Measurements from ENCODE around the gene TRPV5.

Gene TRPV5

DNA sequence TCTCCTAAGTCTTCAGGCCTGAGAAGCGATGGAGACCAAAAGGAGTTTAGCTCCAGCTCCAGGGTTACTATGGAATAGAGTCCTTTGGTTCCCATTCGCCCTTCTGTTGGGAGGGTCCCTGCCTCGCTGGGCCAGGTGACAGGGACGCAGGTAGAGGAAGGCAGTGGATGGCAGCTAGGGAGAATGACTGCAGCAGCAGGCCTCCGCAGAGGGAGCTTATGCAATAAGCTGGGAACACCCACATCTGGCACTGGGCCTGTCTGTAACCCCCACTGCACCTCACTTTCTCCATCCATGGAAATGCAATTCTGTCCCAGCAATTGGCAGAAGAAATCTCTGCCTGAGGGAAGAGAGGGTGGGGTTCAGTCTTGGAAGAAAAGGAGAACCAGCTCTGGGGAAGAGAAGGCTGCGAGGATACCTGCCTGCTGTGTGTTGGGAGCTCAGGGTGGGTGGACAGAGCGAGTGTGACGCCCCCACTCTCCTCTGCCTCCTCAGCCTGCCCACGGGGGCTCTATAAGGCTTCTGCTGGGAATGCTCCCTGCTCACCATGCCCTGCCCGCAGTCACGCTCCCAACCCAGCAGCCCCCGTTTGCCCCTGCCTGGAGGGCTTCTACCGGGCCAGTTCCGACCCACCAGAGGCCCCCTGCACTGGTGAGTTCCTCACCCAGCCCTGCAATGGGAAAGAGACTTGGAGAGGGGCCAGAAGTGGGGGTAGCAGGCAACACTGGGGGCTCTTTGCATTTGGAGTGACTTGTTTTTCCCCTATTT lies 68.4 kb downstream of the TRPV5 start:
- no peak for DNase-seq (ENCODE audit: low read depth)
- TF ChIP-seq CTCF (conservative IDR thresholded peaks at IDR 0.05; ENCODE audit: low read length) = no peak
- H3K4me3 ChIP-seq (ENCODE audit: low read length) = no peak overlapping the region

DNA sequence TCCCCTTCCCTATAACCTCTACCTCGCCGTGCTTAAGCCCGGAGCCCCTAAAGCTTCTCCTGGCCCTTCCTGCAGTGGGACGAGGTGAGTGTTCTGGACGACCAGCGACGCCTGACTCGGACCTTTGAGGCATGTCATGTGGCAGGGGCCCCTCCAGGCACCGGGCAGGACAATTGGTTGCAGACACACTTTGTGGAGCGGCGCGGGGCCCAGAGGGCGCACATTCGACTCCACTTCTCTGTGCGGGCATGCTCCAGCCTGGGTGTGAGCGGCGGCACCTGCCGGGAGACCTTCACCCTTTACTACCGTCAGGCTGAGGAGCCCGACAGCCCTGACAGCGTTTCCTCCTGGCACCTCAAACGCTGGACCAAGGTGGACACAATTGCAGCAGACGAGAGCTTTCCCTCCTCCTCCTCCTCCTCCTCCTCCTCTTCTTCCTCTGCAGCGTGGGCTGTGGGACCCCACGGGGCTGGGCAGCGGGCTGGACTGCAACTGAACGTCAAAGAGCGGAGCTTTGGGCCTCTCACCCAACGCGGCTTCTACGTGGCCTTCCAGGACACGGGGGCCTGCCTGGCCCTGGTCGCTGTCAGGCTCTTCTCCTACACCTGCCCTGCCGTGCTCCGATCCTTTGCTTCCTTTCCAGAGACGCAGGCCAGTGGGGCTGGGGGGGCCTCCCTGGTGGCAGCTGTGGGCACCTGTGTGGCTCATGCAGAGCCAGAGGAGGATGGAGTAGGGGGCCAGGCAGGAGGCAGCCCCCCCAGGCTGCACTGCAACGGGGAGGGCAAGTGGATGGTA lies 69.5 kb downstream of the TRPV5 start:
- no peak overlapping the region for H3K4me3 ChIP-seq (ENCODE audit: low read length)
- no peak for DNase-seq (ENCODE audit: low read depth)
- TF ChIP-seq CTCF (conservative IDR thresholded peaks at IDR 0.05; ENCODE audit: low read length) = no peak

- no peak for DNase-seq (ENCODE audit: low read depth)
- H3K4me3 ChIP-seq (ENCODE audit: low read length) = no peak overlapping the region
- TF ChIP-seq CTCF (conservative IDR thresholded peaks at IDR 0.05; ENCODE audit: low read length) = no peak
Observed at GRCh38 chr7:142862786-142863400, 70.7 kb downstream of the TRPV5 start.

DNA sequence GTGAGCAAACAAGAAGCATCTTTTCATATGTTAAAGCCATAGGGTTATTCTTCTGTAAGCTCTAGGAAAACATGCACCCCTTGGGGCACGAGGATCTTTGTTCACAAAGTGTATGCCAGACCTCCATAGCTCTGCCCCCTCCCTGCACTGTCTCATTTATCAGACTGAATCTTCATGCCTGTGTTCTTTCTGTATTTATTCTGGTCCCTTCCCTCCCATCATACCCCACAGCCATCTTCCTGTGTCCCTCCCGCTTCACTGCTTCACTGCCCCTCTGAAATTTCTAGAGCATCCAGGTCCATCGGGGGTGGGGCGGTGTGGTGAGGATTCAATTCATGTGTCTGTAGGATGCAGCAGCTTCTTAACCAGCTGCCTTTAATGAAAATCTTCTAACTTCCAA lies 71.2 kb downstream of the TRPV5 start:
- H3K4me3 ChIP-seq (ENCODE audit: low read length) = no peak overlapping the region
- DNase-seq (ENCODE audit: low read depth) = no peak
- TF ChIP-seq CTCF (conservative IDR thresholded peaks at IDR 0.05; ENCODE audit: low read length) = no peak

DNA sequence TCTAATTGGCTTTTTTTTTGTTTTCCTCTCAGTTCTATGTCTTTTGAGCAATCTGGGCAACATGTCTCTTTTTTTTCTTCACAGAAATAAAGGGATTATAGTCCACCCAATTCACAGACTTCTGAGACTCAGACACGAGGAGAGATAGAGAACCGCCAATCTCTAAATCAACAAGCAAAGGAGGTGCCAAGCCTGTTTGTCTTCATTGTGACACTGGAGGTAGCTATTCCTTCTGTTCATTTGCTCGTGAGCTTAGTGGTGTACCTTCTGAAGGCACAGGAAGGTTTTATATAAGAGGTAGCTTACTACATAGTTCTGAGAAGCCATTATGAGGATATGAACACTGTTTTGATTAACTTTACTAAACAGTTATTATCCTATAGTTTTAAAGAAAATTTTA lies 72.6 kb downstream of the TRPV5 start:
- no peak for DNase-seq (ENCODE audit: low read depth)
- no peak for TF ChIP-seq CTCF (conservative IDR thresholded peaks at IDR 0.05; ENCODE audit: low read length)
- no peak overlapping the region for H3K4me3 ChIP-seq (ENCODE audit: low read length)

DNA sequence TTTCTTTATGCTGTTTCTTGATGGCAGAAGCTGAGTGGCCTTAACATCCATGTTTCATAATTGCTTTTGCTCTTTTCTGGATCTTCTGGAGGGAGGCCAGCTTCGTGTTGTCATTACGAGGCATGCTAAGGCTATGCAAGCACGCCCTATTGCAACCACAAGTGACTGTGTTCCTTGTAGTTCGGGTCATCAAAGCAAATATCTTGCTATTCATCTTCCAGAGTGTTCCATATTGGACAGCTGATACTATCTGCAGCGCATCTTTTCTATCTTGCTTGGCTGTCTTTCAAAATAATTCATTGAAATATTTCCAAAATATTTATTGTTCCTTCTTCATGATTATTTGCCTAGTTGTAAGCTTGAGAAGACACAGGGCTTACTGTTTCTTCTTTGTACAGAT lies 73.7 kb downstream of the TRPV5 start:
- H3K4me3 ChIP-seq (ENCODE audit: low read length) = no peak overlapping the region
- no peak for TF ChIP-seq CTCF (conservative IDR thresholded peaks at IDR 0.05; ENCODE audit: low read length)
- peak; percentile 63 for DNase-seq (ENCODE audit: low read depth)
